ENCODE measurements around the gene NDUFAF5. TPM values are rescaled to one million over a fixed set of nuclear protein-coding genes. Genes with fewer than 3 reads are reported as not detected.

Gene NDUFAF5
- total and polyA plus RNA-seq, 2 donors (not counting 3 experiments of a cell fraction or from before 2014, with no cell fraction given) = 9.8 to 26.4 TPM

GRCh38 chr20:13735826-13736225 lies 49.0 kb upstream of the NDUFAF5 start:
- peaks cover 4% of the 10 kb centered on the region for H3K9me1 ChIP-seq (replicated peaks; ENCODE audit: control insufficient read depth, extremely low read depth, insufficient read depth, low read length)
- H3K4me2 ChIP-seq (ENCODE audit: insufficient read depth, low read length) = no peak overlapping the region
- CTCF ChIA-PET = interaction anchor here (1.0 to 1.5 kb wide), 3 partner anchors 36 to 189 kb away, joined by 3 to 5 read pairs (median 3); no protein-coding TSS in a partner anchor
- TF ChIP-seq, protein P1, sequence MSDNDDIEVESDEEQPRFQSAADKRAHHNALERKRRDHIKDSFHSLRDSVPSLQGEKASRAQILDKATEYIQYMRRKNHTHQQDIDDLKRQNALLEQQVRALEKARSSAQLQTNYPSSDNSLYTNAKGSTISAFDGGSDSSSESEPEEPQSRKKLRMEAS (IDR thresholded peaks at IDR 0.05; ENCODE audit: insufficient read depth, insufficient read length) = no peak
- TF ChIP-seq, protein P2, sequence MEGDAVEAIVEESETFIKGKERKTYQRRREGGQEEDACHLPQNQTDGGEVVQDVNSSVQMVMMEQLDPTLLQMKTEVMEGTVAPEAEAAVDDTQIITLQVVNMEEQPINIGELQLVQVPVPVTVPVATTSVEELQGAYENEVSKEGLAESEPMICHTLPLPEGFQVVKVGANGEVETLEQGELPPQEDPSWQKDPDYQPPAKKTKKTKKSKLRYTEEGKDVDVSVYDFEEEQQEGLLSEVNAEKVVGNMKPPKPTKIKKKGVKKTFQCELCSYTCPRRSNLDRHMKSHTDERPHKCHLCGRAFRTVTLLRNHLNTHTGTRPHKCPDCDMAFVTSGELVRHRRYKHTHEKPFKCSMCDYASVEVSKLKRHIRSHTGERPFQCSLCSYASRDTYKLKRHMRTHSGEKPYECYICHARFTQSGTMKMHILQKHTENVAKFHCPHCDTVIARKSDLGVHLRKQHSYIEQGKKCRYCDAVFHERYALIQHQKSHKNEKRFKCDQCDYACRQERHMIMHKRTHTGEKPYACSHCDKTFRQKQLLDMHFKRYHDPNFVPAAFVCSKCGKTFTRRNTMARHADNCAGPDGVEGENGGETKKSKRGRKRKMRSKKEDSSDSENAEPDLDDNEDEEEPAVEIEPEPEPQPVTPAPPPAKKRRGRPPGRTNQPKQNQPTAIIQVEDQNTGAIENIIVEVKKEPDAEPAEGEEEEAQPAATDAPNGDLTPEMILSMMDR (IDR thresholded peaks at IDR 0.05; ENCODE audit: extremely low read depth in 1 of 2, insufficient read depth in 1 of 2, low read depth in 1 of 2, low read length in 2 of 2) = no peak
- TF ChIP-seq GATA2 (IDR thresholded peaks at IDR 0.05; ENCODE audit: insufficient read depth, insufficient read length, low read depth, low read length) (no peak), JUN (IDR thresholded peaks at IDR 0.05; ENCODE audit: borderline replicate concordance, insufficient read depth, insufficient read length, low read depth) (no peak), FOS (IDR thresholded peaks at IDR 0.05; ENCODE audit: borderline replicate concordance, insufficient read depth, low read length) (no peak), POLR2A (IDR thresholded peaks at IDR 0.05; ENCODE audit: low read depth, low read length) (no peak), POLR2AphosphoS5 (IDR thresholded peaks at IDR 0.05; ENCODE audit: insufficient read depth, low read depth, low read length) (no peak), MYC (IDR thresholded peaks at IDR 0.05; ENCODE audit: low read depth, low read length) (no peak), EZH2 (IDR thresholded peaks at IDR 0.05; ENCODE audit: borderline replicate concordance, low read depth, low read length, severe bottlenecking) (no peak)
- no peak overlapping the region for H3K9ac ChIP-seq (replicated peaks; ENCODE audit: extremely low read depth, insufficient read depth, low read length)
- H3K27ac ChIP-seq (ENCODE audit: insufficient read depth, low read depth, low read length) = no peak overlapping the region
- FAIRE-seq (no peak), DNase-seq (ENCODE audit: low read depth, low spot score) (no peak)
- intact Hi-C loops (cut with micrococcal nuclease) = no loop called here
- no peak overlapping the region for H3K4me3 ChIP-seq (replicated peaks in 1 of 3; ENCODE audit: insufficient read depth in 1 of 3, low read depth in 1 of 3, low read length in 3 of 3)
- no peaks in the 10 kb centered on the region for H3K4me1 ChIP-seq (ENCODE audit: control insufficient read depth, extremely low read depth, insufficient read depth, low read length)
- no peaks in the 10 kb centered on the region for H3K27me3 ChIP-seq (ENCODE audit: control insufficient read depth in 2 of 2, insufficient read depth in 2 of 2, low read length in 2 of 2)
- dilution Hi-C loops (cut with MboI; ENCODE audit: extremely low pct_ligation_motif_present, low sequenced_read_pairs) = no loop called here
- no peaks in the 10 kb centered on the region for H3K9me3 ChIP-seq (replicated peaks; ENCODE audit: control insufficient read depth, insufficient read depth, low read length)
- H3K36me3 ChIP-seq (ENCODE audit: control insufficient read depth in 2 of 2, extremely low read depth in 1 of 2, insufficient read depth in 2 of 2, low read length in 2 of 2) = peaks cover 6 to 9% of the 10 kb centered on the region in 2 experiments
- BruUV-seq (replicated peaks) = no TSS peak
- H4K20me1 ChIP-seq (replicated peaks; ENCODE audit: control insufficient read depth, extremely low read depth, insufficient read depth, low read length) = no peaks in the 10 kb centered on the region
- POLR2A ChIA-PET = no interaction called here
- no peak overlapping the region for H2AFZ ChIP-seq (ENCODE audit: low read depth, low read length)
- no peaks in the 10 kb centered on the region for H3K79me2 ChIP-seq (ENCODE audit: control insufficient read depth, insufficient read depth, low read length)
